Fibroblast of peridontal ligament (primary cell): ENCODE data around the gene BPIFB2.
"Not testable (repeated sequence)": the region's sequence is repeated elsewhere in the genome, so short reads cannot be mapped to it uniquely, and the experiment has no call there.

Experiments used
- DNase-seq: peaks from one replicate; pipeline ENCODE4 v3.0.0-alpha.2; 2010; ENCODE audit errors: extremely low read depth

Gene BPIFB2

DNA sequence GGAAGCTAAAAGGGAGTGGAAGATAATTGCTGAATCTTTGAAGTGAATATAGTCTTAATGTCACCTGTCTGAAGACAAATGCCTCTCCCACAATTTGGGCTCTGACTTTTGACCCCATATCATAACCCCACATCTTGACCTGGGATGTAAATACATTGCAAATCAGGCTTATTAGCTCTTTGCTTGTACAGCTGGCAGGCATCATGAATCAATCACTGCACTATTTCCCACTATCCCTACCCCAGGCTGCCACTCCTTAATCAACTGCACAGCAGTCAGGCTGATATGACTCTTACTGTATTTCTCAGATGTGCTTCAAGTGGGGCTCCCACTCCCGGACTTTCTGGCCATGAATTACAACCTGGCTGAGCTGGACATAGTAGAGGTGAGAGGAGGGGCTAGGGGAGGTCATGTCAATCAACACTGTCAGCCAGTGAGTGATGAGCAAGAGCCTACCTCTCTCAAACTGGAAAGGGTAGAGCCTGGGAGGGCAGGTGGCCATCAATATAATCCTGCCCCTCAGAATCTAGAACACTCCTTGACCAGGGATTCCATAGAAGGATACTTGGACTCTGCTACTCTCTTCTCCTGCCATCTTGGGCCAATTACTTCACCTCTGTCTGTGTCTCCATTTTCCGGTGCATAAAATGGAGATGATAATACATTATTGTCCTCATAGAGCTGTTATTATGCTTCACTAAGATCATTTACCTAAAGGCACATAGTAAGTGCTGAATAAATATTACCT lies 35.7 kb downstream of the BPIFB2 start:
- no peak for DNase-seq

DNA sequence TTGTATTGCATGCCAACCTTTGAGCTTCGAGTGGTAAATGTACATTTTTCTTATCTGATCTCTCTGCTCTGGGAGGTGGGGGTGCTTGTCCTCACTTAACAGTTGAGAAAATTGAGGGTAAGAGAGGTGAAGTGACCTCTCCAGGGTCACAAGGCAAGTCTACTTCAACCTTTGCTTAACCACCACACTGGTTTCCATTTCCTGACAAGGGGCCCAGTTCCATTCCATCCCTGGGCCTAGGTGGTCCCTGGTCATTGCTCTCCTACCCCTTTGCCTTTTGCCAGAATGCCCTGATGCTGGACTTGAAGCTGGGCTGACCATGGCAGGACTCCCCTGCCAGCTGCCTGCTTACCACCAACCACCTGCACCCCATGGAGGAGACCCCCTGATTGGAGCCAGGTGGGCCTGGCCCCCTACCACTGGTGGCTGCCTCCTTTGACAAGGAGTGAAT lies 36.3 kb downstream of the BPIFB2 start:
- DNase-seq, result no peak

DNA sequence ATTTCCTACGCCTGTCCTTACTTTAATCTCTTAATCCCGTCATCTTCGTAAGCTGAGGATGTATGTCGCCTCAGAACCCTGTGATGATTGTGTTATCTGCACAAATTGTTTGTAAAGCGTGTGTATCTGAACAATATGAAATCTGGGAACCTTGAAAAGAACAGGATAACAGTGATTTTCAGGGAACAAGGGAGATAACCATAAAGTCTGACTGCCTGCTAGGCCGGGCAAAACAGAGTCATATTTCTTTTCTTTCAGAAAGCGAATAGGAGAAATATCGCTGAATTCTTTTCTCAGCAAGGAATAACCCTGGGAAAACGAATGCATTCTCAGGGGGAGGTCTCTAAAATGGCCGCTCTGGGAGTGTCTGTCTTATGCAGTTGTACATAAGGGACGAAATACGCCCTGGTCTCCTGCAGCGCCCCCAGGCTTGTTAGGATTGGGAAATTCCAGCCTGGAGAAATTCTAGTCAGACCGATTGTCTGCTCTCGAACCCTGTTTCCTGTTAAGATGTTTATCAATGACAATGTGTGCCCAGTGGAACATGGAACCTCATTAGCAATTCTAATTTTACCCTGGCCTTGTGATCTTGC lies 37.7 kb downstream of the BPIFB2 start:
- not testable (repeated sequence) for DNase-seq

DNA sequence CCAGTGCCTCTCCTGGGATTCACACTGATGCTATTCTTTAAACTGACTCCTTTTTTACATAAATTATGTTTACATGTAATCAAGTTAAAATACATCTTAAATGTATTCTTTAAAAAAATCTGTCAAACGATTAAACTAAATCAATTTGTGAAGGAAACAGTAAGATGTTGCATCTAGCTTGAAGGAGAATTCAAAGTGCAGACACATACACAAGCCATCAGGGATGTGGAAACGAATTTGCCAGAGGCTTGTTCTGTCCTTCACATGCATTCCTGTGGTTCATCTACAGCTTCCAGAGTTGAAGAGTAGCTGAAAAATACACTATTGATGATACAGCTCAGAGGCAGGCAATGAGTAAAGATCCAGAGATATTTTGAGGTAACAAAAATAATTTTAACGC lies 38.9 kb downstream of the BPIFB2 start:
- DNase-seq, result no peak

DNA sequence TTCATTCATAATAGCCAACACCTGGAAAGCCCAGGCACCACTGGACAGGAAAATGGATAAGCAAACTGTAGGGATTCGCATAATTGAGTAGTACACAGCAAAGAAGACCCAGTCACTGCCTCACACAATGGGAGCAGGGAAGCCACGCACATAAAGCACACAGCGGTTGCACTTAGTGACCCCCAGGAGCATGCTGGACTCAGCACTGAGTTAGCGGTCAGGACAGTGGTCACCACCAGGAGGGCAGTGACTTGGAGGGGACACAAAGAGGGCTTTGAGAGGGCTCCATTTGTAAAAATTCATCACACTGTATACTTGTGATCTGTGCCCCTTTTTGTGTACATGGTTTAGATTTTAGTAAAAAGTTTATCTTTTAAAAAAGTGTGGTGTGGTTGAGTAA lies 43.8 kb downstream of the BPIFB2 start:
- DNase-seq, result no peak

DNA sequence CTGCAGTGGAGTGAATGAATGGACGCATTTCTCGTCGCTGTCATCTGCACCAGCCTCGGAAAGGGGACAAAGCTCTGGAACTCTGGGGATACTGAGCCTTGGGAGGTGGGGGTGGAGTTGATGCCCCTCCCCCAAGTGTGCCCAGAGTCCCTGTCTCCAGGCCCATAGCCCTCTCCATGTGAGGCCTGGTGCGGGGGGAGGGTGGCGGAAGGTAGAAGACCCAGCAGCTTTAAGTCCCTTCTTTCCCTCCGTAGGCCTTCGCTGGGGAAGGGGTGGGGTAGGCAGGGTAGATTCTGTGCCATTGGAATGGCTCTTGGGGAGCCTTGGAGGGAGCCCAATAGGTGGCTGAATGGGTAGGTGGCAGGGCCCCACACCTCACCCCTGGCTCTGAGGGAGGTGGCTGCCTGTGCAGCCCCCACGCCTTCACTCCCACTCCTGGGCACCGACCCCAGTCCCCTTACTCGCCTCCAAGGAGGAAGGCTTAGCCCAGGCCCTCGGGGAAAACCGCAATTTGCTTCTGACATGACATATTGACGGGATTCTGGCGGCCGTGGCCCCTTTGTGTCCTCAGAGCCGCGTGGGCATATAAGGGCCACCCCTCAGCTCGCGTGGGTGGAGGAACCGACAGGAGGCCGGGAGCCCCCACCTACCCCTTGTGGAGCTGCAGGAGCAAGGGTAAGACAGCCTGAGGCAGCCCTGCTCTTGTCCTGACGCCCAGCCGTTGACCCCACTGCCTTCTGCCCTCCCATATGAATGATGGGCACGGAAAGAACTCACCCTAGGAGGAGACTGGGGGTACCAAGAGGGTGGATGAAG lies 46.0 kb downstream of the BPIFB2 start, which contains the start of gene BPIFB3:
Gene BPIFB3 (plus strand): TSS at position 613 of the 816 bp plus-strand sequence. CDS start 1,533 bp downstream, outside the sequence.
- DNase-seq, result no peak

DNA sequence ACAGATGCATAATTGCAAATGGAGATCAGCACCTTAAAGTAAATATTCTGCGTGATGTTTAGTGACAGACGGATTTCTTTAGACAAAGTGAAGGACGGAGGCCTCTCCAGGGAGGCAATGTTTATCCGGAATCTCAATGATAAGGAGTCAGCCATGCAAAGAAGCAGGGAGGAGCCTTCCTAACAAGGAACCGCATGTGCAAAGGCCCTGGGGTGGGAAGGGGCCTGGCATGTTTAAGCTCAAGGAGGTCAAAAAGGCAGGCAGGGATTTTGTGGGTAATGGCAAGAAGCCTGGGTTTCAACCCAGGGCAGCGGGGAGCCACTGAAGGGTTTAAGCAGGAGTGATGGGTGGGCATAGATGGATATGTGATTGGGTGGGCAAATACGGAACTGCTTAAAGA lies 46.9 kb downstream of the BPIFB2 start:
- no peak for DNase-seq

DNA sequence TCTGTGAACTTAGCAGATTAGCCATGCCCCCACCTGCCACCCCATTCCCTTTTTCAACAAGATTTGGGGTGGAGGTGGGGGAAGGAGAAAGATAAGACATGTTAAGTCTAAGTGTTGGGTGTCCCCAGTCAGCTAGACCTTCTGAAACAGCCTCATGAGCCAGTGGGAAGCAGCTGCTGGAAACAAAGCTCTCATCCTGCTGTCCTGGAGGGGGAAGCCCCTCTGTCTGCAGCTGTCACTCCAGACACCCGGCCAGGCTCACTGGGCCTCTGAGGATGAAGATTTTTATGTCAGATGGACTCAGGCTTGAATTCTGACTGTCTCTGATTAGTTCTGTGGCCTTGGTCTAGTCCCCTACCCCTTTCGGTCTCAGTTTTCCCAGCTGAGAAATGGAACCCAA lies 47.3 kb downstream of the BPIFB2 start:
- DNase-seq, result no peak

DNA sequence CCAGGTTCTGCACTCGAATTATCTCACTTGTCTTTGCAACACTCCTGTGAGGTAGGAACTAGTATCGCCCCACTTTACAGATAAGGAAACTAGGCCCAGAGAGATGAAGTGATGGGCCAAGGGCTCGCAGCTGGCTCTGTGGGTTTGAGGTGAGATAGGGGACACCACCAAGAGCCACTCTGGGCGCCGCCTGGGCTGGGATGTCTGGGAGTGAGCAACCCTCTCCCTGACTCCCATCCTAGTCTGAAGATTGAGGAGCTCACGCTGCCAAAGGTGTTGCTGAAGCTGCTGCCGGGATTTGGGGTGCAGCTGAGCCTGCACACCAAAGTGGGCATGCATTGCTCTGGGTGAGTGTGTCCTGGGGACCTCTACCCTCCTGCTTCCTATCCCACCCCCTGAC lies 51.6 kb downstream of the BPIFB2 start:
- no peak for DNase-seq

DNA sequence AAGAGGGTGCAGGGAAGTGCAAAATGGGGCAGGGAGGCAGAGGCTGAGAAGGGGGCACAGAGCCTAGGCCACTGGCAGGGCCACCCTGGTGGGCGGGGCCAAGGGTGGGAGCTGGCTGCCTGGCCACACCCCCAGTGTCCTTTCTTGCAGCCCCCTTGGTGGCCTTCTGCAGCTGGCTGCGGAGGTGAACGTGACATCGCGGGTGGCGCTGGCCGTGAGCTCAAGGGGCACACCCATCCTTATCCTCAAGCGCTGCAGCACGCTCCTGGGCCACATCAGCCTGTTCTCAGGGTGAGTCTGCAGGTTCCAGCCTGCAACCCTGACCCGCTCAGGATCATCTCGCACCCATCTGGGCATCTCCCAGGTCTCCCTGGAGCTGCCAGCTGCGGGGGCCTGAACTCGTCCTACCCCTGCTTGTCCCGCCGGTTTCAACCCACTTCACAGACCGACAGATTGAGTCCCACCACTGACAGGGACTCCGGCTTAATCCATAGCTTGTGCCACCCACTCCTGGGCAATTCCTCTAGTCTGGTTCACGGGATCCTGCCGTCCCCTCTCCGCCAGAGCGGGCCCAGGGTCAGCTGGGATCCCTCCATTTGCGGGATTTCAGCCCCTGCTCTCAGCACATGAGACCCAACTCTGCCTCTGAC lies 52.4 kb downstream of the BPIFB2 start:
- DNase-seq, result no peak

DNA sequence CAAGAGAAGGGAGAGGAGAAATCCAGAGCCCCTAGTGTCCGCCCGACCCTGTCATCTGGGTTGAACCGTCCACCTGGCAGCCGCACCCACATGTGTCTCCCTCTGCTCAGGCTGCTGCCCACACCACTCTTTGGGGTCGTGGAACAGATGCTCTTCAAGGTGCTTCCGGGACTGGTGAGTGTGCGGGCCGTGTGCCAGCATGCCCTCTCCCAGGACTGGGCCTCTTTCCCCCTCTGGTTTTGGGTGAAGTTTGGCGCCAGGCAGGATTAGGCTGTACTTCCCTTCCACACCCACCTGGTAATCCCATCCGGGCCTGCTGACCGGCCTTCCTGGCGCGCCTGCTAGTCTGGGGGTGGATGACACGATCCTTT lies 54.1 kb downstream of the BPIFB2 start:
- no peak for DNase-seq

DNA sequence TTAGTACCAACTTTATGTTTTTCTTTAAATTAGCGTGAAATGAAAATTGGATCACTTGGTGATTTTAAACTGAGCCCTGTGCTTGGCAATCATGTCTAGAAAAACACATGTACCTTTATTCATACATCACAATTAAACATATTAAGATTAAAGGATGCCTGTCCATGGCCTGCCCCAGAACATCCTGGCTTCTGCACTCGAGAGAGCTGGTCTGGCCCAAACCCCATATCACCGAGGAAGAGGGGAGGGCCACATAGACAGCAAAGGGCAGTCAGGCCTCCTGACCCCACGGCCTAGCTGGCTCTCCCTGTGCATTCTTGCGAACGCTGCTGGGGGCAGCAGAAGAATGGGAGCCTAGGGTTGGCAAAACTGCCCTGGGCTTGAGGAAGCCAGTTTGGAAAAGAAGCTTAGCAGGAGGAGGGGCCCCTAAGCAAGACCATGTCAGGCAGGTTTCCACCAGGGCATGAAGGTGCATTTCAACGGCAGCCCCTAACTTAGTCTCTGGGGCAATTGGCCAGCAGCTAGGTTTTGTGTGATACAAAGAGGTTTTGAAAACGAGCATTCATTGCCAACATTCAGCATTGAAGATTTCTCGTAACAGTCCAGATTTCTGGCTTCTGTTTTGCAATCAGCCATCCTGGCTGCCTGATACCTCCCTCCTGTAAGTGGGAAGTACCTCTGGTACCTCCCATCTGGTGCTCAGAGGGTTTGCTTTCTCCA lies 54.8 kb downstream of the BPIFB2 start:
- no peak for DNase-seq

DNA sequence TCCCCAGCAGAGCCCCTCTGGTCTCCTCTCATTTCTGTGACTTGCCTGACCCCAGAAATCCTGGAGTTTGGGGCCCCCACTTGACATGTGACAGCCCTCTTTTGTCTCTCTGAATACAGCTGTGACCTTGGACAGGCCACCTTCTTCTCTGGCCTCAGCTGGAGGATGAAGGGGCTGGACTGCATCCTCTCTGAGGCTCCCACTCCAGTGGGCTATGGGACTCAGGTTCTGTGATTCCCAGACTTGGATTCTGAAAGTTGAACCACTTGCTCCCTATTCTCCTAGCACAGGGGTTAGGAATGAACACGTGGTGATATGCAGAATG lies 55.3 kb downstream of the BPIFB2 start:
- no peak for DNase-seq

DNA sequence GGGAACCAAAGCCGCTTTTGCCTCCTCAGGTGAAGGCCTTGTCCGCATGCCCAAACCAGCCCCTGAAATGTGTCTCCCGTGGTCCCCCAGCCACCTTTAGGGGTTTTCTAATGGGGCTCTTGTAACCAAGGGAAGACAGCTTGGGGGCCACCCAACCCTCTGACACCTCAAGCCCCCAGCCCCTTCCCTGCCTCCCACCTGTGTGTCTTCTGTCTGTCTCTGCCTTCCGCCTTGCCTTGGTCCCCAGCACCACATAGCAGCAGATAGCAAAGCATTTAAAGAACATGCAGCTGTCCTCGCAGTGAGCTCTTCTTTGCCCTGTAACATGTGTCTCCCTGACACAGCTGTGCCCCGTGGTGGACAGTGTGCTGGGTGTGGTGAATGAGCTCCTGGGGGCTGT lies 55.8 kb downstream of the BPIFB2 start:
- no peak for DNase-seq

DNA sequence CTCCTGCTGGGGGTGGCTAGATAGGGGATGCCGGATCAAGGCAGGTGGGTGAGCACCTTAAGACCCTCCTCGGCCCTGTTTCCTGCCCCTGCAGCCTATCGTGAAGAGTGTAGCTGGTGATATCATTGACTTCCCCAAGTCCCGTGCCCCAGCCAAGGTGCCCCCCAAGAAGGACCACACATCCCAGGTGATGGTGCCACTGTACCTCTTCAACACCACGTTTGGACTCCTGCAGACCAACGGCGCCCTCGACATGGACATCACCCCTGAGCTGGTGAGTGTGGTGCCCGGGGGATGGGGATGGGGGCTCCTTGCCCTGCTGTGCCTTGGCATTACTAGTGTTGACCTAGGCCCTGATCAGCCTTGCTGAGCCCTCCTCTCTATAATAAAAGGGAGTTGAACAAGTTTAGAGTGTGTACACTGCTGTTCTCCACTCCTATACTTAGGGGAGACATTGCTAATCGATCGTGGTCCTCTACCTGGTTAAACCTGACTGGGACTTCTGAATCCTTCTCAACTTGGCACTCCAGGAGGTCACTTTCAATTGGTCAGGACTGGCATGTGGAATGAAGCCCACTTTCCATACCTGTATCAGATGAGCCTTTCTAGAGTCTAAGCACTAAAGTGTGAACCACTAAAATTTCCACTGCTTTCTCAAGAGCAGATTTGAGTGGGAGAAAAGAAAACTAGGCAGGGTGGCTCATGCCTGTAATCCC lies 57.2 kb downstream of the BPIFB2 start:
- DNase-seq, result no peak

DNA sequence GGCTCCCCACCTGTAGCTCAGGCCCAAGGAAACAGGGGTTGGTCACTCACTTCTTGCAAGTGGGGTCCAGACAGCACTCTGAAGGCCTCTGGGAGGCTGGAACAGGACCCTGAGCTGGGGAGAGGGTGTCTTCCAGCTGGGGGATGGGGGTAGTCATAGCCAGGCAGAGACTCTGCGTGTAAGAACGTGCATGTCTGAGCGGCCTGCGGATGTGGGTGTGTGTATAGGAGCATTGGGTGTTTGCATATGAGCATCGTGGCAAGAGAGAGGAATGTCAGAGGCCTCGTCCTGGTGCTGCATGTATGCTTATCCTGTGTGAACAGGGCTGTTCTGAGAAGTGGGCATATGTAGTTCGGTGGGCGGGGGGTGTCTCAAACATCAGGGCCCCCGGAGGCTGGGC lies 58.3 kb downstream of the BPIFB2 start:
- no peak for DNase-seq

DNA sequence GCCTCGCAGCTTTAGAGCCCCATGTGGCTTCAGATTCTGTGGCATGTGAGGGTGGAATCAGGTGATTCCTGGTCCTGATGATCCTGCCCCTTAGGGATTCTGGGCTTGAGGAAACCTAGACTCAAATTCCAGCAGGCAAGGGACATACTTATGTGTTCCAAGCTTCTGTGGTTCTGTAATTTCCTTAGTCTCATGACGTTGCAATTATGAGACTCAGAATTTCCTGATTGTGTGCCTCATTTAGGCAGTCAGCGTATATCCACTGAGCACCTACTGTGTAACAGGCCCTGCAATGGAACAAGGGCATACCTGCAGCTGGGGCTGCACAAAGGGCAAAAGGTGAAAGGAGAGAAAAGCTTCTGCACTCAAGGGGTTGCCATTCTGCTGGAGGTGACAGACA lies 60.3 kb downstream of the BPIFB2 start:
- DNase-seq, result no peak

DNA sequence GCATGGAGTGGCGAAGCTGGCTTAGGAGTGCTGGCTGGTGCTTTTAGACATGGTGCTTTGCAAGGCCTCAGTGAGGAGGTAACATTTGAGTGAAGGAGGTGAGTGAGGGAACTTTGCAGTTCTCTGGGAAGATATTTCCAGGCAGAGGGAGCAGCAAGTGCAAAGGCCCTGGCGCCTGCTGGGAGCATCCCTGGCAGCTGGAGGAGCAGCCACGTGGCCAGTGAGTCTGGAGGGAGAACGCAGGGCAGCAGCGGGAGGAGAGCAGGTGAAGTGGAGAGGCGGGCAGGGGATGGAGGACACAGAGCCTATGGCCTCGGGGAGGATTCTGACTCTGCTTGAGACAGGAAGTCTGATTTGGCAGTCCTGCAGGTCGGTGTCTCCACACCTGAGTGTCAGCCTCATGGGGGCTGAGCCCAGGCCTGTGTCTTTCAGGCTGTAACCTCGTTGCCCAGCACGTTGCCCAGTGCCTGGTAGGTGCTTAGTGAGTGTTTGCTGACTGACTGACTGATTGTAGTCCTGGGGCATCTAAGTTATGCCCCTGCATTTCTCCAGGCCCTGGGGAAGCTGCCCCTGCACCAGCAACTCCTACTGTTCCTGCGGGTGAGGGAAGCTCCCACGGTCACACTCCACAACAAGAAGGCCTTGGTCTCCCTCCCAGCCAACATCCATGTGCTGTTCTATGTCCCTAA lies 60.9 kb downstream of the BPIFB2 start:
- no peak for DNase-seq

DNA sequence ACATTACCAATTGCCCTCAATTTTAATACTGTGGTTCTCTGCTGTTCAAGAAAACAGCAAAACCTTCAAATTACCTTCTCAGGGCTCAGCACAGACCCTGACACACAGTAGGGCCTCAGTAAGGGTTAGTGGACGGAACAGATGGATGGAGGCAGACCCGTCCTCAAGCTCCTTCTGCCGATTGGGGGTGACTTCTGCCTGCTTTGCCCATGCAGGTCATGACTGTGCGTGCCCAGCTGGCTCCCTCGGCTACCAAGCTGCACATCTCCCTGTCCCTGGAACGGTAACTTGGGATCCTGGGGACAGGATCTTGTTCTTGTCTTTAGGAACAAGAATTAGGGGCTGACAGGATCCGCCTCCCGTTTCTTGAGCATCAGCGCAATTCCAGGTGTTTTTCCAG lies 62.2 kb downstream of the BPIFB2 start:
- DNase-seq, result no peak
